SK-N-DZ (cell line): ENCODE measurements around the gene FCER1G.
"Not testable (repeated sequence)": the region's sequence is repeated elsewhere in the genome, so short reads cannot be mapped to it uniquely, and the experiment has no call there.

Experiments
- DNase-seq: peaks from one replicate; pipeline ENCODE4 v3.0.0-alpha.2; 2015; ENCODE audit warnings: low spot score

The FCER1G gene

GRCh38 chr1:161206411-161207140 is 8.5 kb upstream of the FCER1G start:
- DNase-seq = no peak

DNA sequence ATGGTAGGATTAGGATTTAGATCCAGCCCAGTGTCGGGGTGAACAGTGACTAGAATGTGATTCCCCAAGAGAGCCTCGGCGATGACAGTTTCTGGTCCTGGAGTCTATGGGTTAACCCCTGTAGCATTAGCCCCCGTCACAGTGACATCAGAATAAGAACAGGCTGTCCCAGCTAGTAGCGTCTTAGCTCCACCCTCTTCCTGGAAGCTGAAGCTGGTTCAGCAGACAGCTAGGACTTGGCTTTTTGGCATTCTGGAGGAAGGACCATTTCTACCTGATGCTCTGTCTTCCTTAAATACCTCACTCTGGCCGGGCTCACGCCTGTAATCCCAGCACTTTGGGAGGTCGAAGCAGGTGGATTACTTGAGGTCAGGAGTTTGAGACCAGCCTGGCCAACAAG is 7.9 kb upstream of the FCER1G start:
- no peak for DNase-seq

- DNase-seq = peak; percentile 67
Observed at GRCh38 chr1:161209790-161210409, 5.2 kb upstream of the FCER1G start.

- DNase-seq = no peak
Observed at GRCh38 chr1:161214369-161214768, 726 bp upstream of the FCER1G start.

DNA sequence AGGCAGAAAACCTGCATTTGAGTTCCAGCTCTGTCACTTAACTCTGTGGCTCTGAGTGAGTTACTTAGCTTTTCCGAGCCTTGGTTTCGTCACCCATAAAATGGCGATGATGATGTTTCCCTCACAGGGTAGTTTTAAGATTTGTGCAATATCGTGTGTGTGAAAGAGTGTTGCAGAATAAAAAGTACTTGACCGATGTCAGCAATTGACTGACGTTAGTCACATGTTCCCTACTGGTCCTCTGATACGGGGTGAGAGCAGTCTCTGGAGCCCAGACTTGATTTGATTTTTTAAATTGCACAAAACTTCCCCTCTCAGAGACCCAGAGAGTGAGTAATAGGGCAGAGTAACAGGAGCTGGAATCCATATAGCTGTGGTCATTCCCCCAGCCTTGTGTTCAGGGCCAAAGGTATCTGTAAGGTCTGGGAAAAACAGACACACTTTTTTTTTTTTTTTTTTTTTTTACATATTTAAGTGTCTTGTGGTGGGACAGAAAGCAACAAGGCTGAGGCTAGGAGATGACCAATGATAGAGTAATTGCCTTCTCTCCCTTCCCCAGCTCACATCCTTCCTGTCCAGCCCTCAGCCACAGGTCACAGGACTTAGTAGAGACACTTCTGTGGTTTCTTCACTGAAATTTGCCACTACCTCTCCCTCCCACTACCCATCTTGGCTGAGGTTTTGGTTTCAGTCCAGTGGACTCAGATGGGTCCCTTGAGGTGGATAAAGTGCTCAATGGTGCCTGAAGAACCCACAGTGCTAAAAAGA is 2.0 kb downstream of the FCER1G start:
- DNase-seq = no peak

- no peak for DNase-seq
Observed at GRCh38 chr1:161217831-161218230, 2.7 kb downstream of the FCER1G start.

DNA sequence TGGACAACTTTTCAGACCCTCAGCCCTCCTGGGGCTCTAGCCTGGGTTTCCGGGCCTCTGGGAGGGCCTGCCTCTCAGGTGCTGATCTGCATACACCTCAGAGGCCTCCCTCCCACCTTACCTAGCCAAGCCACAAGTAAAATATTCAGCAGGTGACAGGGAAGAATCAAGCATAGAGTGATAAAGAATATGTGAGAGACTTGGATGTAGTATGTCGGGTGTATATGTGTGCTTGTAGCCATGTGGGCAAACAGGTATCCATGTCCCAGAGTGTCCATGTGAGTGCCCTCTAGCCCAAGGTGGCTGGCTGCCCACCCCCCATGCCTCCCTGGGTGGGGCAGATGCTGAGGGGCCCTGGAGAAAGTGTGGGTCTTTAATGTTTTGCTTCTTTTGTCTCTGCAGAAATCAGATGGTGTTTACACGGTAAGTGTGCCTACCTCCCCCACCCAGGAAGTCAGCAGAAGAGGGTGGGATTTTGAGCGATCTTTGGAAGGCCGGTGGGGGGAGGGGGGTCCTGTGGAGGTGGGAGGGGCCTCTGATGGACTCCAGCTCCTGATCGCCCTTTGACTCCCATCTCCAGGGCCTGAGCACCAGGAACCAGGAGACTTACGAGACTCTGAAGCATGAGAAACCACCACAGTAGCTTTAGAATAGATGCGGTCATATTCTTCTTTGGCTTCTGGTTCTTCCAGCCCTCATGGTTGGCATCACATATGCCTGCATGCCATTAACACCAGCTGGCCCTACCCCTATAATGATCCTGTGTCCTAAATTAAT is 3.4 kb downstream of the FCER1G start:
- no peak for DNase-seq

DNA sequence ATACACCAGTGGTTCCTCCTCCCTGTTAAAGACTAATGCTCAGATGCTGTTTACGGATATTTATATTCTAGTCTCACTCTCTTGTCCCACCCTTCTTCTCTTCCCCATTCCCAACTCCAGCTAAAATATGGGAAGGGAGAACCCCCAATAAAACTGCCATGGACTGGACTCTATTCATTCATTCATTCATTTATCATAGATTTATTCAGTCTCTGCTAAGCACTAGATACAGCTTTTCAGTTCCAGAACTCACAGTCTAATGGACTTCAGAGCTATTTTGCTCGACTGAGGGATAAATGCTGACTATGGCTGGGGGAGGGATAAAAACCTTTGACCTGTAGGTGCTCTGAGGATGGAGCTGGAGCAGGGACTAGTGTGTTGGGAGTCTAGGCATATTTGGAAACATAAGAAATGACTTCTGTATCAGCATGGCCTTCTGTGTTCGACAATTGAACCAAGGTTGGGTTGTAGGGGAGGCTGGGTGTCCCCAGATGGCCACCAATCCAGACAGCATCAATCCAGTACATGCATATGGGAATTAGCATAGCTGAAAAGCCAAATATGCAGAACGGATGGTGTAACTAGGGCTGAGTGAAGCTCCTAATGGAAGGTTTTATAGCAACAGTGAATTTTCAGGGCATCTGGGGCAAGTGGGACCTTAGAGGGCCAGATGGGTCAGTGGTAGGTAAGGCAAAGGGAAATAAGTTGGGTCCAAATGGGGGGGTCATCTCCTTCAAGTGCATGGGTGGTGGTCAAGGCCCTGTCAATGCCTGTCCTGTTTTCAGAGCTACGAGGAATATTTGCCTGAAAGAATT is 4.2 kb downstream of the FCER1G start:
- no peak for DNase-seq

GRCh38 chr1:161220002-161220401 is 4.9 kb downstream of the FCER1G start:
- peak; percentile 60 for DNase-seq

GRCh38 chr1:161222175-161223019 is 7.3 kb downstream of the FCER1G start:
- no peak for DNase-seq

DNA sequence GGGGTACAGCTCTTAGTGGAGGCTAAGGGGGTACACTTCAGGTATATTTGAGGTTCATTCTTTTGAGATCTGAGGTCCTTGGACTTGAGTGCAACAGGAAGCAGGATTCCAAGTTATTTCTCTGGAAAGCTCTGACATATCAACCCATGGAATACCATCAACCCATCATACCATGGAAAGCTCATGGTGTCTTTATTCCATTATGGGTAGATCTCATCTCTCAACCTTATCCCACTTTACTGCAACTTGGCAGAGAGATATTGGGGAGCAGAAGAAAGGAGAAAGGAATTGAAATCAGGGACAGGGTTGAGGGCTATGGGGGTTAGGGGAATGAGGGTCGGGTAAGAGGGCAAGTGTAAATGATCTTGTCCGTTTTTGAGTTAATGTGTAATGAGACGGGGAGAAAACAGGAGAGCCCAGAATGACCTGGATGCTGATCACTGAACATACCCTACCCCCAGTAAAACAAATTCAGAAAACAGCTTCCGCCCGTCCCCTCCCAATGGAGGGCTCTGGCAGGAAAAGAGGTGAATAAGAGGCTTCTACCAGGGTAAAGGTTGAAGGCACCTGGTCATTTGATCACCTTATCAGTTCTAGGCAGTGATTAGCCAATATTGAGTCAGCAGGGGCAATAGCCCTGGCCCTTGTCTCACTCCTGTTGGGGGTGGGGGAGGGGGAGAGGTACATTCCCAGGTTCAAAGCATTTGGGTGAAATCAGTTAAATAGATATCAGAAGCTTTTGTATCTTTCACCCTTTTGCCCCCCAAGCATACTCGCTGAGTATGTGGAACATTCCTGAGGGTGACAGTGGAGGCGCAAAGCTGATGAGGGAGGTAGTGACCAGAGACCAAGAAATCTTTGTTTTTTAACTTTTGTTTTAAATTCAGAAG is 9.0 kb downstream of the FCER1G start:
- DNase-seq = no peak

DNA sequence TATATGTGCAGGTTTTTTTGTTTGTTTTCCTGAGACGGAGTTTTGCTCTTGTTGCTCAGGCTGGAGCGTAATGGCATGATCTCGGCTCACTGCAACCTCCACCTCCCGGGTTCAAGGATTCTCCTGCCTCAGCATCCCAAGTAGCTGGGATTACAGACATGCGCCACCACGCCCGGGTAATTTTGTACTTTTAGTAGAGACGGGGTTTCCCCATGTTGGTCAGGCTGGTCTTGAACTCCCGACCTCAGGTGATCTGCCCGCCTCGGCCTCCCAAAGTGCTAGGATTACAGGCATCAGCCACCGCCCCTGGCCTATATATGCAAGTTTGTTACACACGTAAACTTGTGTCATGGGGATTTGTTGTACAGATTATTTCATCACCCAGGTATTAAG is 9.6 kb downstream of the FCER1G start:
- DNase-seq = not testable (repeated sequence)

DNA sequence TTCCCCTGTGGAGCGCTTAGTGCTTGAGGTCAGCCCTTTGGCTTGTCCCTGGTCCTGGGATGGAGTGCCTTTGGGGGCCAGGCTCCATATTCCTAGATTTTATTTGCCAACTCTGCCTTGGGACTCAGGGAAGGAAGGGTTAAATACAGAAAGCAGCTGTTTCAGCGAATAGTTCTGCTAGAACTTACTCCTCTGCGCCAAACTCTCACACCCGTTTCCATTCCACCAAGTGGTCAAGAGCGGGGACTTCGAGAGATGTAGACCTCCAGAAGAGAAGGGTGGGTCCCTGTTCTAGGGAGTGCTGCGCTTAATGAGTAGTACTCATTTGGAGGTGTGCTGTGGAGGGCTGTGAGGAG is 10.1 kb downstream of the FCER1G start:
- DNase-seq = no peak

GRCh38 chr1:161225534-161226319 is 10.6 kb downstream of the FCER1G start, which contains the start of gene TOMM40L:
Gene TOMM40L (plus strand): TSS chr1:161226060. CDS start chr1:161226490, 430 bp downstream.
- peak; percentile 100 for DNase-seq

- DNase-seq = no peak
Observed at GRCh38 chr1:161226320-161226711, 11.2 kb downstream of the FCER1G start.

DNA sequence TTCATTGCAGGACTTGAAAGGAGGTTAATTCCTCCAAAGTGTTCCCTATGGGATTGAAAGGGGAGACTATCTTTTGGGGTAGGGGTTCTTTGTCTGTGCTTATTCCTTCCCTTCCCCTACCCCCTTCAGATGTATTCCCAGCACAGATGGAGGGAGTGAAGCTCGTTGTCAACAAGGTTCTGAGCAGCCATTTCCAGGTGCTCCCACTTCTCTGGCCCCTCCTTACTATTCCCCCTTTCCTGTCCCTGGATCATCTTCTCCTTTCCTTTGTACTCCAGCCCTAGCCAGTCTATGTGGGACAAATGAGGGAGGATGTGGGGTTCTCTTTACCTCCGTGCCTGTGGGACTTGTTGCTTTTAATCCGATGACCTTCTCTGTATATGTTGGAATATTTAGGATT is 11.7 kb downstream of the FCER1G start:
- no peak for DNase-seq

GRCh38 chr1:161227196-161227871 is 12.2 kb downstream of the FCER1G start:
- peak; percentile 77 for DNase-seq

DNA sequence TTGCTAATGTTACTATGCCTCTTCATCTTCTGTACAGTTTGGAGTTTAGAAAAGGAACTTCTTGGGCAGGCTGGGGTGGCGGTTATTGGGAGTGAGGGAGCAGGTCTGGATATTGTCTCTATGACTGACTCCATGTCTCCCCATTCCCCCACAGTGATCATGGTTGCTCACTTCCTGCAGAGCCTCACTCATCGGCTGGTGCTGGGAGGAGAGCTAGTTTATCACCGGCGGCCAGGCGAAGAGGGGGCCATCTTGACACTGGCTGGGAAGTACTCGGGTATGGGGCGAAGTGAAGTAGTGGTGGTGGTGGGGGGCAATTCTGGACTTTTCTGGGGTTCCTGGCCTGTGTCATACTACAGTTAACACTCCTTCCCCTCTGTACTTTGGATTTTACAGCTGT is 12.9 kb downstream of the FCER1G start:
- DNase-seq = no peak
